Measurements from ENCODE around the gene INPP4B. TPM values are rescaled to one million over a fixed set of nuclear protein-coding genes. Genes with fewer than 3 reads are reported as not detected.
A peak's percentile ranks its signal among the peaks of the same experiment; 100 is the strongest.
"Not testable (repeated sequence)": the region's sequence is repeated elsewhere in the genome, so short reads cannot be mapped to it uniquely, and the experiment has no call there.

INPP4B gene
- total and polyA plus RNA-seq, 7 donors, result 1.5 to 16.8 (median 9.5) TPM

GRCh38 chr4:142516686-142517526 is 329.2 kb downstream of the INPP4B start:
- Histone ChIP-seq H3K4me3 (no peak overlapping the region), H3K27me3 (ENCODE audit: insufficient read depth in 3 of 3, low read length in 2 of 3) (no peaks in the 10 kb centered on the region), H3K4me1 (no peaks in the 10 kb centered on the region), H3K9me3 (no peaks in the 10 kb centered on the region), H3K27ac (no peak overlapping the region), H3K36me3 (ENCODE audit: insufficient read depth in 1 of 2, low read depth in 1 of 2) (no peaks in the 10 kb centered on the region)
- WGBS, 3 donors, result 63 to 78% (median 65%) methylated on average over 4 of the region's 4 CpGs
- intact Hi-C loops (cut with DNase I), result no loop called here
- DNase-seq, result no peak
- ATAC-seq, result no peak
- TF ChIP-seq CTCF (IDR thresholded peaks at IDR 0.05), result no peak

- no peak for DNase-seq
- intact Hi-C loops (cut with DNase I), result no loop called here
- no peak for TF ChIP-seq CTCF (IDR thresholded peaks at IDR 0.05)
- H3K27me3 ChIP-seq (ENCODE audit: insufficient read depth in 3 of 3, low read length in 2 of 3), result no peaks in the 10 kb centered on the region
- H3K4me3 ChIP-seq, result no peak overlapping the region
- no peaks in the 10 kb centered on the region for H3K9me3 ChIP-seq
- H3K27ac ChIP-seq, result no peak overlapping the region
- H3K36me3 ChIP-seq (ENCODE audit: insufficient read depth in 1 of 2, low read depth in 1 of 2), result no peaks in the 10 kb centered on the region
- H3K4me1 ChIP-seq, result no peaks in the 10 kb centered on the region
- 80 to 87% (median 86%) methylated on average over 1 of the region's 1 CpG for WGBS, 3 donors
- ATAC-seq, result no peak
These were observed 333.9 kb downstream of the INPP4B start for GRCh38 chr4:142512161-142512560.

- whole genome bisulfite sequencing, 3 donors, result 97 to 100% (median 97%) methylated on average over 1 of the region's 1 CpG
These were observed 336.2 kb downstream of the INPP4B start for GRCh38 chr4:142509881-142510280.

GRCh38 chr4:142509381-142509780 is 336.7 kb downstream of the INPP4B start:
- DNase-seq; H3K4me1 ChIP-seq; intact Hi-C loops (cut with DNase I); H3K36me3 ChIP-seq (ENCODE audit: insufficient read depth in 1 of 2, low read depth in 1 of 2); H3K27me3 ChIP-seq (ENCODE audit: insufficient read depth in 3 of 3, low read length in 2 of 3); H3K27ac ChIP-seq; H3K9me3 ChIP-seq; ATAC-seq; H3K4me3 ChIP-seq: not testable (repeated sequence)
- 82 to 90% (median 89%) methylated on average over 2 of the region's 2 CpGs for WGBS, 3 donors

More at GRCh38 chr4:142509881-142510280, 336.2 kb downstream of the INPP4B start:
- Histone ChIP-seq H3K27ac (no peak overlapping the region), H3K36me3 (ENCODE audit: insufficient read depth in 1 of 2, low read depth in 1 of 2) (no peaks in the 10 kb centered on the region), H3K27me3 (ENCODE audit: insufficient read depth in 3 of 3, low read length in 2 of 3) (no peaks in the 10 kb centered on the region), H3K9me3 (no peaks in the 10 kb centered on the region), H3K4me3 (no peak overlapping the region), H3K4me1 (no peaks in the 10 kb centered on the region)
- ATAC-seq (no peak), DNase-seq (no peak)
- no peak for TF ChIP-seq CTCF (IDR thresholded peaks at IDR 0.05)
- intact Hi-C loops (cut with DNase I), result no loop called here

GRCh38 chr4:142500966-142501365 is 345.1 kb downstream of the INPP4B start:
- Histone ChIP-seq H3K27me3 (ENCODE audit: insufficient read depth in 3 of 3, low read length in 2 of 3) (no peaks in the 10 kb centered on the region), H3K27ac (no peak overlapping the region), H3K9me3 (no peaks in the 10 kb centered on the region), H3K4me3 (no peak overlapping the region), H3K36me3 (ENCODE audit: insufficient read depth in 1 of 2, low read depth in 1 of 2) (no peaks in the 10 kb centered on the region), H3K4me1 (no peaks in the 10 kb centered on the region)
- WGBS, 3 donors, result 38 to 56% (median 42%) methylated on average over 3 of the region's 3 CpGs
- ATAC-seq (peak; percentile 82 to 95 (median 85)), DNase-seq (no peak)
- intact Hi-C loops (cut with DNase I), result no loop called here
- TF ChIP-seq CTCF (IDR thresholded peaks at IDR 0.05), result no peak

Measured in psoas muscle (tissue), 8 donors.